WTC11 (cell line): ENCODE results near the gene C13orf46.

Experiments used
- CTCF ChIP-seq: fragments of 200-600 bp; IDR thresholded peaks from 2 replicates; pipeline ENCODE4 v1.8.0; 2022; ENCODE audit warnings: antibody characterized with exemption
- JUN ChIP-seq: sonication (generic); formaldehyde crosslinking; IDR thresholded peaks from 2 replicates; pipeline ENCODE4 v1.8.0; 2023; ENCODE audit warnings: mild to moderate bottlenecking, missing genetic modification reagents
- NR2C2 ChIP-seq: sonication (generic); formaldehyde crosslinking; IDR thresholded peaks from 2 replicates; pipeline ENCODE4 v1.8.0; 2022; ENCODE audit warnings: mild to moderate bottlenecking, missing genetic modification reagents
- ZNF232 ChIP-seq: sonication (generic); formaldehyde crosslinking; IDR thresholded peaks from 2 replicates; pipeline ENCODE4 v1.8.0; 2022; ENCODE audit warnings: mild to moderate bottlenecking, missing genetic modification reagents

- TF ChIP-seq JUN (CRISPR knock-in tag) (no peak), CTCF (no peak), NR2C2 (CRISPR knock-in tag) (no peak), ZNF232 (CRISPR knock-in tag) (no peak)
Measured at GRCh38 chr13:113955235-113955634, 18.6 kb downstream of the C13orf46 start.
